Measurements from ENCODE around the gene RNPS1. TPM values are rescaled to one million over a fixed set of nuclear protein-coding genes. Genes with fewer than 3 reads are reported as not detected.

The RNPS1 gene
- total and polyA plus RNA-seq, 4 donors: 92.0 to 144 (median 112) TPM

DNA sequence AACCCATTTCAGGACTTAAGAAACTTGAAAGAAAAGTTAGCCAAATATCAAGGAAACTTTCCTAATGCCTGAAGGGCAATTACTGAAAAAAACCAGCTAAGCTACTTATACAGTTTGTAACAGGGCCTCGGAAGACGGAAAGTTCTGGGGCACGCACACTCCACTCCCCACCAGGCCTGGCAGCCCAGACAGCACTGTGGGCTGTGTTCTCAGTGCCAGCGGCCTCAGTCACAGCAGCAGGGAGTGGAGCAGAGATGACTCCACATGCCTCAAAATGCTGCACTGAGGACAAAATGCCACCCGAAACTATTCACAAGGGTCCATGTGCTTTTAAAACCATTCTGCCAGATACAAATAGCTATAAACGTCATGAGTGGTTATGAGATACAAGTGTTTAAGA, 10.2 kb downstream of the RNPS1 start:
- peaks cover 39 to 60% (median 47%) of the 10 kb centered on the region in 4 donors for H3K36me3 ChIP-seq (ENCODE audit: control insufficient read depth in 4 of 4, insufficient read depth in 4 of 4, low read length in 4 of 4)
- no peaks in the 10 kb centered on the region for H3K27me3 ChIP-seq (ENCODE audit: control insufficient read depth in 3 of 3, insufficient read depth in 3 of 3, low read length in 2 of 3)
- no peaks in the 10 kb centered on the region for H3K9me3 ChIP-seq (ENCODE audit: control insufficient read depth in 4 of 4, insufficient read depth in 3 of 4, low read length in 3 of 4)
- H3K9ac ChIP-seq (ENCODE audit: insufficient read depth in 1 of 2, low read length in 2 of 2): no peak overlapping the region
- ATAC-seq (ENCODE audit: insufficient read depth, low FRiP score) (no peak), DNase-seq (no peak)
- no peak overlapping the region for H3K27ac ChIP-seq (ENCODE audit: low read depth in 1 of 2, low read length in 1 of 2)
- 95 to 98% methylated on average over 6 of the region's 6 CpGs for WGBS, 2 donors
- TF ChIP-seq, protein P1, sequence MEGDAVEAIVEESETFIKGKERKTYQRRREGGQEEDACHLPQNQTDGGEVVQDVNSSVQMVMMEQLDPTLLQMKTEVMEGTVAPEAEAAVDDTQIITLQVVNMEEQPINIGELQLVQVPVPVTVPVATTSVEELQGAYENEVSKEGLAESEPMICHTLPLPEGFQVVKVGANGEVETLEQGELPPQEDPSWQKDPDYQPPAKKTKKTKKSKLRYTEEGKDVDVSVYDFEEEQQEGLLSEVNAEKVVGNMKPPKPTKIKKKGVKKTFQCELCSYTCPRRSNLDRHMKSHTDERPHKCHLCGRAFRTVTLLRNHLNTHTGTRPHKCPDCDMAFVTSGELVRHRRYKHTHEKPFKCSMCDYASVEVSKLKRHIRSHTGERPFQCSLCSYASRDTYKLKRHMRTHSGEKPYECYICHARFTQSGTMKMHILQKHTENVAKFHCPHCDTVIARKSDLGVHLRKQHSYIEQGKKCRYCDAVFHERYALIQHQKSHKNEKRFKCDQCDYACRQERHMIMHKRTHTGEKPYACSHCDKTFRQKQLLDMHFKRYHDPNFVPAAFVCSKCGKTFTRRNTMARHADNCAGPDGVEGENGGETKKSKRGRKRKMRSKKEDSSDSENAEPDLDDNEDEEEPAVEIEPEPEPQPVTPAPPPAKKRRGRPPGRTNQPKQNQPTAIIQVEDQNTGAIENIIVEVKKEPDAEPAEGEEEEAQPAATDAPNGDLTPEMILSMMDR (IDR thresholded peaks at IDR 0.05; ENCODE audit: control extremely low read depth, extremely low read depth): no peak
- H3K4me1 ChIP-seq (ENCODE audit: control insufficient read depth in 5 of 5, insufficient read depth in 5 of 5, low read length in 5 of 5): no peaks in the 10 kb centered on the region
- H3K4me3 ChIP-seq: no peak overlapping the region

DNA sequence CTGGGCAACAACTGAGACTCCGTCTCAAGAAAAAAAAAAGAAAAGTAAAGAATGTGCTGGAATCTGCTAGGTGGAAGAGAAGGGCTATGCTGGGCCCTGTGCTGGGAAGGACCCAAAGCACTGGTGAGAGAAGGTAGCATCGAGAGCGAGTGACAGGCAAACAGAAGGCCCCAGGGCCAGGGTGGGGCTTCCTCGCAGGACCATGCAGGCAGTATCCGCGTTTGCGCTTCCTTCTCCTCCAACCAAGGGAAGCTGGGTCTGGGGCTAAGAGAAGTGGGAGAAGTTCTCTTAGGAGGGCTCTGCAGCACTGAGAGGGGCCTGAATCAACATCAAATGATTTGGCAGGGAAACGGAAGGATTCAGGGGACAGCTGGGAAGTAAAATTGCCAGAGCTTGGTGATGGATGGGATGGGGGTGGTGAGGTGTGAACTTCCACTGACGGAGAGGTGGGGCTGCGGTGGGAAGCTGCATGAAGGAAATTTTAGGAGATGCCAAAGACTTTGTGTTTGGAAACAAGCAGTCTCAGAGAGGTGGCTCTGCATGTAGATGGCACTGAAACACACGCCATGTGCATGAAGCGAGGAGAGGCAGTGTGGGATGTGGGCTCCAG, 11.3 kb downstream of the RNPS1 start:
- TF ChIP-seq, protein P1 (IDR thresholded peaks at IDR 0.05; ENCODE audit: control extremely low read depth, extremely low read depth): no peak
- Histone ChIP-seq H3K36me3 (ENCODE audit: control insufficient read depth in 4 of 4, insufficient read depth in 4 of 4, low read length in 4 of 4) (peaks cover 29 to 52% (median 38%) of the 10 kb centered on the region in 4 donors), H3K9me3 (ENCODE audit: control insufficient read depth in 4 of 4, insufficient read depth in 3 of 4, low read length in 3 of 4) (no peaks in the 10 kb centered on the region), H3K4me1 (ENCODE audit: control insufficient read depth in 5 of 5, insufficient read depth in 5 of 5, low read length in 5 of 5) (peaks cover 0 to 7% (median 3%) of the 10 kb centered on the region in 5 donors), H3K4me3 (no peak overlapping the region), H3K9ac (ENCODE audit: insufficient read depth in 1 of 2, low read length in 2 of 2) (no peak overlapping the region), H3K27ac (ENCODE audit: low read depth in 1 of 2, low read length in 1 of 2) (no peak overlapping the region), H3K27me3 (ENCODE audit: control insufficient read depth in 3 of 3, insufficient read depth in 3 of 3, low read length in 2 of 3) (no peaks in the 10 kb centered on the region)
- ATAC-seq (ENCODE audit: insufficient read depth, low FRiP score): no peak
- 90 to 94% methylated on average over 12 of the region's 12 CpGs for WGBS, 2 donors
- no peak for DNase-seq

DNA sequence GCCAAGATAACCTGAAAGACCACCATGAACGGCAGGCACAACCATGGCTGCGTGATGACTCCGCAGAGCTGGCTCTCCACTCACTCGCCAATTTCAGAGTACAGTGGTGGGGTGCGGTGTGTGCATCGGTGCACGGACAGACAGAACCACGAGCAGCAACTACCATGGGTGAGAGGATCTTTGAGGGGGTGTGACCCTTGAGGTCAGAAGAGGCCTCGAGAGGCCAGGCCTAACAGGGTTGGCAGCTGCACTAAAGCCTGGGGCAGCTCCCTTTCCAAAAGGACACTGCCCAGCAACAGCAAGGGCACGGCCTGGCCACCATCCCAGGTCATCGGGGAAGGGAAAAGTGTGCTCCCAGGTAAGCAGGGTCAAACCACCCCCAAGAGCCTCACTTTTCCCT, 14.6 kb downstream of the RNPS1 start:
- WGBS, 2 donors: 92 to 94% methylated on average over 11 of the region's 11 CpGs
- H3K27me3 ChIP-seq (ENCODE audit: control insufficient read depth in 3 of 3, insufficient read depth in 3 of 3, low read length in 2 of 3): no peaks in the 10 kb centered on the region
- ATAC-seq (ENCODE audit: insufficient read depth, low FRiP score) (no peak), DNase-seq (no peak)
- peaks cover 0 to 18% (median 5%) of the 10 kb centered on the region in 5 donors for H3K4me1 ChIP-seq (ENCODE audit: control insufficient read depth in 5 of 5, insufficient read depth in 5 of 5, low read length in 5 of 5)
- no peak overlapping the region for H3K9ac ChIP-seq (ENCODE audit: insufficient read depth in 1 of 2, low read length in 2 of 2)
- TF ChIP-seq, protein P1 (IDR thresholded peaks at IDR 0.05; ENCODE audit: control extremely low read depth, extremely low read depth): no peak
- no peak overlapping the region for H3K4me3 ChIP-seq
- no peaks in the 10 kb centered on the region for H3K9me3 ChIP-seq (ENCODE audit: control insufficient read depth in 4 of 4, insufficient read depth in 3 of 4, low read length in 3 of 4)
- H3K27ac ChIP-seq (ENCODE audit: low read depth in 1 of 2, low read length in 1 of 2): no peak overlapping the region
- peaks cover 21 to 37% (median 29%) of the 10 kb centered on the region in 4 donors for H3K36me3 ChIP-seq (ENCODE audit: control insufficient read depth in 4 of 4, insufficient read depth in 4 of 4, low read length in 4 of 4)

DNA sequence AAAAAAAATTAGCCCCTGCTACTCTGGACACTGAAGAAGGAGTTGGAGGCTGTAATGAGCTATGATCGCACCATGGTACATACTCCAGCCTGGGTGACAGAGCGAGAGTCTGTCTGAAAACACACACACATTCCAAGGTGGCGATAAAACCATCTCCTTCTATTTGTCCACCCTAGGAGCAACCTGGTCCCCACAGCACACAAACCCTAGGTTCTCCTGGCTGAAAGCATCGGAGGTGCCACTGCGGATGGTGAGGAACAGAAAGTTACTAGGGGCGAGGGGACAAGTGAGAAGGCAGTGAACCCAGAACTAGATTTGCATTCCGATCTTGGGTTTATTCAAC, 15.1 kb downstream of the RNPS1 start:
- WGBS, 2 donors: 96 to 97% methylated on average over 7 of the region's 7 CpGs
- ATAC-seq (ENCODE audit: insufficient read depth, low FRiP score) (no peak), DNase-seq (no peak)
- Histone ChIP-seq H3K27me3 (ENCODE audit: control insufficient read depth in 3 of 3, insufficient read depth in 3 of 3, low read length in 2 of 3) (no peaks in the 10 kb centered on the region), H3K27ac (ENCODE audit: low read depth in 1 of 2, low read length in 1 of 2) (no peak overlapping the region), H3K9ac (ENCODE audit: insufficient read depth in 1 of 2, low read length in 2 of 2) (peak overlapping the region in 1 of 2 donors; percentile 23), H3K4me3 (no peak overlapping the region), H3K36me3 (ENCODE audit: control insufficient read depth in 4 of 4, insufficient read depth in 4 of 4, low read length in 4 of 4) (peaks cover 18 to 34% (median 27%) of the 10 kb centered on the region in 4 donors), H3K9me3 (ENCODE audit: control insufficient read depth in 4 of 4, insufficient read depth in 3 of 4, low read length in 3 of 4) (no peaks in the 10 kb centered on the region), H3K4me1 (ENCODE audit: control insufficient read depth in 5 of 5, insufficient read depth in 5 of 5, low read length in 5 of 5) (peaks cover 0 to 18% (median 5%) of the 10 kb centered on the region in 5 donors)
- TF ChIP-seq, protein P1 (IDR thresholded peaks at IDR 0.05; ENCODE audit: control extremely low read depth, extremely low read depth): no peak

Data from lung (tissue), 12 donors.